ENCODE data around the gene ZCCHC9.

DNA sequence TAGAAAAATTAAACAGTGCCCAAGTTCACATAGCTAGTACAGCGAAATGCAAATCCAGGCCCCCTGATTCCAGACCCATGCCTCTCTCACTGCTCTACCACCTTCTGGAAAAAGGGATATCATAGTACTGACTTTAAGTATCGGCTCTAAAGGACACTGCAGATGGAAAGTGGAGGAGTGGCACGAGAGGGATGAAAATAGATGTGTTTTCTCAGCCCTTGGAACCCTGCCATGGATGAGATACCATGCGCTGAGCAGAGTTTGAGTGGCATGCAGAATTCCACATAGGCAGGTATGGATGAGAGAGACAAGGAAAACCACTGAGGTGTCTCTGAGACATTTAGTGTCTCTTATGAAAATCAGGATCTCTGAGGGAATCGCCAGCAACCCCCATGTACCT lies 49.5 kb upstream of the ZCCHC9 start:
- TF ChIP-seq, protein P1, sequence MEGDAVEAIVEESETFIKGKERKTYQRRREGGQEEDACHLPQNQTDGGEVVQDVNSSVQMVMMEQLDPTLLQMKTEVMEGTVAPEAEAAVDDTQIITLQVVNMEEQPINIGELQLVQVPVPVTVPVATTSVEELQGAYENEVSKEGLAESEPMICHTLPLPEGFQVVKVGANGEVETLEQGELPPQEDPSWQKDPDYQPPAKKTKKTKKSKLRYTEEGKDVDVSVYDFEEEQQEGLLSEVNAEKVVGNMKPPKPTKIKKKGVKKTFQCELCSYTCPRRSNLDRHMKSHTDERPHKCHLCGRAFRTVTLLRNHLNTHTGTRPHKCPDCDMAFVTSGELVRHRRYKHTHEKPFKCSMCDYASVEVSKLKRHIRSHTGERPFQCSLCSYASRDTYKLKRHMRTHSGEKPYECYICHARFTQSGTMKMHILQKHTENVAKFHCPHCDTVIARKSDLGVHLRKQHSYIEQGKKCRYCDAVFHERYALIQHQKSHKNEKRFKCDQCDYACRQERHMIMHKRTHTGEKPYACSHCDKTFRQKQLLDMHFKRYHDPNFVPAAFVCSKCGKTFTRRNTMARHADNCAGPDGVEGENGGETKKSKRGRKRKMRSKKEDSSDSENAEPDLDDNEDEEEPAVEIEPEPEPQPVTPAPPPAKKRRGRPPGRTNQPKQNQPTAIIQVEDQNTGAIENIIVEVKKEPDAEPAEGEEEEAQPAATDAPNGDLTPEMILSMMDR (IDR thresholded peaks at IDR 0.05), result no peak
- no peak for TF ChIP-seq POLR2AphosphoS5 (IDR thresholded peaks at IDR 0.05)
- TF ChIP-seq POLR2A (IDR thresholded peaks at IDR 0.05), result no peak
- no peak for TF ChIP-seq EP300 (IDR thresholded peaks at IDR 0.05)

Measured in gastroesophageal sphincter (tissue), 3 donors.